Measurements from ENCODE around the gene CCDC190. TPM values are rescaled to one million over a fixed set of nuclear protein-coding genes. Genes with fewer than 3 reads are reported as not detected.

Gene CCDC190
- total RNA-seq, 1 experiment from 2014 or later: not detected

GRCh38 chr1:162829268-162829667, 31.7 kb downstream of the CCDC190 start:
- intact Hi-C loops (cut with micrococcal nuclease; ENCODE audit: unreplicated experiment) (no loop called here), in situ Hi-C loops (cut with HindIII; ENCODE audit: low pct_unique_long_range_greater_than_20kb, low sequenced_read_pairs) (no loop called here)
- Histone ChIP-seq H3K9me3 (ENCODE audit: control insufficient read depth, insufficient read depth, low read depth, low read length) (no peaks in the 10 kb centered on the region), H3K4me3 (ENCODE audit: low read depth in 2 of 2, low read length in 2 of 2) (no peak overlapping the region), H3K27ac (ENCODE audit: low read length) (no peak overlapping the region), H3K36me3 (ENCODE audit: control insufficient read depth, insufficient read depth, low read length) (no peaks in the 10 kb centered on the region), H3K27me3 (ENCODE audit: control insufficient read depth, insufficient read depth, low read length) (peaks cover 7% of the 10 kb centered on the region; the same call in 1 of the 2 replicates), H3K4me1 (ENCODE audit: control insufficient read depth, insufficient read depth, low read length) (no peaks in the 10 kb centered on the region)
- DNase-seq (ENCODE audit: low read depth, low spot score) (no peak), ATAC-seq (no peak)
- ChIA-PET CTCF (no interaction called here), POLR2A (no interaction called here)
- TF ChIP-seq CTCF (IDR thresholded peaks at IDR 0.05) (no peak), TCF7L2 (IDR thresholded peaks at IDR 0.05; ENCODE audit: low read depth, low read length) (no peak), SIN3A (IDR thresholded peaks at IDR 0.05; ENCODE audit: borderline replicate concordance, insufficient read depth, low read depth, low read length) (no peak), POLR2AphosphoS5 (IDR thresholded peaks at IDR 0.05; ENCODE audit: low read depth, low read length) (no peak), REST (IDR thresholded peaks at IDR 0.05; ENCODE audit: insufficient read depth in 1 of 2, low read depth in 2 of 2, low read length in 1 of 2) (no peak)
- BruUV-seq (replicated peaks): no TSS peak

- Histone ChIP-seq H3K4me1 (ENCODE audit: control insufficient read depth, insufficient read depth, low read length) (no peaks in the 10 kb centered on the region; the same call in 1 of the 2 replicates), H3K27ac (ENCODE audit: low read length) (no peak overlapping the region), H3K4me3 (ENCODE audit: low read depth in 2 of 2, low read length in 2 of 2) (no peak overlapping the region), H3K36me3 (ENCODE audit: control insufficient read depth, insufficient read depth, low read length) (no peaks in the 10 kb centered on the region), H3K27me3 (ENCODE audit: control insufficient read depth, insufficient read depth, low read length) (peaks cover 4% of the 10 kb centered on the region; the same call in 1 of the 2 replicates), H3K9me3 (ENCODE audit: control insufficient read depth, insufficient read depth, low read depth, low read length) (no peaks in the 10 kb centered on the region)
- CTCF ChIA-PET: interaction anchor here (0.7 kb wide), 1 partner anchor 33 kb away, joined by 3 read pairs; no protein-coding TSS in a partner anchor
- in situ Hi-C loops (cut with HindIII; ENCODE audit: low pct_unique_long_range_greater_than_20kb, low sequenced_read_pairs): no loop called here
- POLR2A ChIA-PET: no interaction called here
- no peak for DNase-seq (ENCODE audit: low read depth, low spot score)
- TF ChIP-seq CTCF (IDR thresholded peaks at IDR 0.05): no peak
- TF ChIP-seq REST (IDR thresholded peaks at IDR 0.05; ENCODE audit: insufficient read depth in 1 of 2, low read depth in 2 of 2, low read length in 1 of 2): no peak
- no peak for TF ChIP-seq POLR2AphosphoS5 (IDR thresholded peaks at IDR 0.05; ENCODE audit: low read depth, low read length)
- no peak for TF ChIP-seq SIN3A (IDR thresholded peaks at IDR 0.05; ENCODE audit: borderline replicate concordance, insufficient read depth, low read depth, low read length)
- no peak for TF ChIP-seq TCF7L2 (IDR thresholded peaks at IDR 0.05; ENCODE audit: low read depth, low read length)
- no TSS peak for BruUV-seq (replicated peaks)
- 0 out of 2 replicates have a peak, but pooled peaks have one; percentile 31 for ATAC-seq
- intact Hi-C loops (cut with micrococcal nuclease; ENCODE audit: unreplicated experiment): no loop called here
Observed at GRCh38 chr1:162823771-162824525, 37.0 kb downstream of the CCDC190 start.

Measured in Panc1 (cell line).